ENCODE measurements around the gene GDF7. TPM values are rescaled to one million over a fixed set of nuclear protein-coding genes. Genes with fewer than 3 reads are reported as not detected.

GDF7 gene
- total RNA-seq, 6 experiments from 2014 or later: 0.95 to 5.0 (median 2.9) TPM

GRCh38 chr2:20682167-20682920 is 15.4 kb downstream of the GDF7 start:
- ATAC-seq (peak; percentile 65 to 70 (median 68)), DNase-seq (no peak)
- Histone ChIP-seq H3K27me3 (no peaks in the 10 kb centered on the region), H3K9me3 (no peaks in the 10 kb centered on the region), H3K27ac (no peak overlapping the region), H3K36me3 (no peaks in the 10 kb centered on the region), H3K4me1 (peaks cover 0 to 23% (median 7%) of the 10 kb centered on the region in 4 donors), H3K4me3 (no peak overlapping the region)
- TF ChIP-seq POLR2A (IDR thresholded peaks at IDR 0.05): no peak
- TF ChIP-seq CTCF (IDR thresholded peaks at IDR 0.05): peak; percentile 62 to 82 (median 70)
- intact Hi-C loops (cut with DNase I): loop anchor here in 1 of 2 donors (10.0 kb wide), 1 partner anchor 72 kb away; no protein-coding TSS in a partner anchor
- whole genome bisulfite sequencing (ENCODE audit: insufficient coverage, low coverage, low lambda C conversion rate, missing lambda C conversion rate): 39% methylated on average over 6 of the region's 7 CpGs

- WGBS (ENCODE audit: insufficient coverage, low coverage, low lambda C conversion rate, missing lambda C conversion rate): 43% methylated on average over 6 of the region's 6 CpGs
- Histone ChIP-seq H3K36me3 (no peaks in the 10 kb centered on the region), H3K4me3 (no peak overlapping the region), H3K27ac (peak overlapping the region in 2 of 3 donors; percentile 70 to 88), H3K4me1 (peaks cover 0 to 17% (median 4%) of the 10 kb centered on the region in 4 donors), H3K9me3 (no peaks in the 10 kb centered on the region), H3K27me3 (no peaks in the 10 kb centered on the region)
- TF ChIP-seq CTCF (IDR thresholded peaks at IDR 0.05) (no peak), POLR2A (IDR thresholded peaks at IDR 0.05) (no peak)
- DNase-seq: no peak
- intact Hi-C loops (cut with DNase I): loop anchor here in 1 of 2 donors (10.0 kb wide), 1 partner anchor 70 kb away; no protein-coding TSS in a partner anchor
- ATAC-seq: peak; percentile 46 to 70 (median 64)
Observed at GRCh38 chr2:20684581-20685063, 17.7 kb downstream of the GDF7 start.

- no peaks in the 10 kb centered on the region for H3K27me3 ChIP-seq
- H3K27ac ChIP-seq: peak overlapping the region in 2 of 3 donors; percentile 9 to 37
- intact Hi-C loops (cut with DNase I): loop anchor here in 1 of 2 donors (10.0 kb wide), 1 partner anchor 67 kb away; no protein-coding TSS in a partner anchor
- TF ChIP-seq CTCF (IDR thresholded peaks at IDR 0.05) (no peak), POLR2A (IDR thresholded peaks at IDR 0.05) (no peak)
- DNase-seq: no peak
- WGBS (ENCODE audit: insufficient coverage, low coverage, low lambda C conversion rate, missing lambda C conversion rate): 55% methylated on average over 4 of the region's 4 CpGs
- H3K36me3 ChIP-seq: no peaks in the 10 kb centered on the region
- H3K4me1 ChIP-seq: peaks cover 0 to 35% (median 13%) of the 10 kb centered on the region in 4 donors
- H3K9me3 ChIP-seq: no peaks in the 10 kb centered on the region
- no peak for ATAC-seq
- H3K4me3 ChIP-seq: no peak overlapping the region
Observed at GRCh38 chr2:20687260-20687832, 20.4 kb downstream of the GDF7 start.

GRCh38 chr2:20689428-20690264 is 22.7 kb downstream of the GDF7 start:
- intact Hi-C loops (cut with DNase I): loop anchor here in 1 of 2 donors (10.0 kb wide), 1 partner anchor 65 kb away; no protein-coding TSS in a partner anchor
- H3K4me1 ChIP-seq: peaks cover 0 to 30% (median 13%) of the 10 kb centered on the region in 4 donors
- H3K9me3 ChIP-seq: no peaks in the 10 kb centered on the region
- 19% methylated on average over 10 of the region's 11 CpGs for WGBS (ENCODE audit: insufficient coverage, low coverage, low lambda C conversion rate, missing lambda C conversion rate)
- H3K4me3 ChIP-seq: peak overlapping the region in 1 of 3 donors; percentile 20
- ATAC-seq (peak; percentile 81 to 88 (median 88)), DNase-seq (peak in 1 of 3 donors; percentile 60)
- H3K27me3 ChIP-seq: no peaks in the 10 kb centered on the region
- no peaks in the 10 kb centered on the region for H3K36me3 ChIP-seq
- H3K27ac ChIP-seq: peak overlapping the region in 2 of 3 donors; percentile 84 to 94
- TF ChIP-seq CTCF (IDR thresholded peaks at IDR 0.05): no peak

Measured in right lobe of liver (tissue), 6 donors.